ENCODE results near the gene ROGDI.

GRCh38 chr16:4749700-4750257 is 52.7 kb downstream of the ROGDI start:
- TF ChIP-seq CTCF (conservative IDR thresholded peaks at IDR 0.05; ENCODE audit: low read length) (no peak), EZH2phosphoT487 (IDR thresholded peaks at IDR 0.05; ENCODE audit: borderline replicate concordance, low read depth, low read length) (no peak)

Data from OCI-LY7 (cell line).